ENCODE data around the gene FAM184B.

- no peak for TF ChIP-seq CTCF (IDR thresholded peaks at IDR 0.05)
- TF ChIP-seq POLR2AphosphoS5 (IDR thresholded peaks at IDR 0.05): no peak
Measured at GRCh38 chr4:17805580-17806155, 24.2 kb upstream of the FAM184B start.
